Thoracic aorta (tissue), 2 donors: ENCODE measurements around the gene SLAMF8. TPM values are rescaled to one million over a fixed set of nuclear protein-coding genes. Genes with fewer than 3 reads are reported as not detected.

Experiments
- ATAC-seq: fragments of 150-250 bp; one replicate; pipeline ENCODE4 v1.8.0; 2017; ENCODE audit warnings: low read depth; ENCODE audit not compliant: insufficient number of reproducible peaks, low FRiP score
- DNase-seq: peaks from one replicate; pipeline ENCODE4 v3.0.0-alpha.2; 2020; ENCODE audit warnings: low spot score
- H3K27ac ChIP-seq, 2 donors: fragments of 200-600 bp; sonication (generic); 1 replicate in 1 of 2; 2 replicates in 1 of 2; pipeline ENCODE4 v1.5.1; 2016; ENCODE audit warnings: mild to moderate bottlenecking in 2 of 2, moderate library complexity in 2 of 2
- H3K27me3 ChIP-seq: fragments of 200-600 bp; sonication (generic); replicated peaks from 2 replicates; pipeline ENCODE4 v1.6.0; 2016; ENCODE audit warnings: mild to moderate bottlenecking; ENCODE audit not compliant: insufficient read depth
- H3K36me3 ChIP-seq: fragments of 200-600 bp; sonication (generic); one replicate; pipeline ENCODE4 v1.5.1; 2016
- H3K4me1 ChIP-seq, 2 donors: fragments of 200-600 bp; sonication (generic); 1 replicate in 1 of 2; 2 replicates in 1 of 2; pipeline versions ENCODE4 v1.5.1 to v1.6.0; 2016; ENCODE audit warnings: low read depth in 2 of 2, mild to moderate bottlenecking in 1 of 2; ENCODE audit not compliant: control insufficient read depth in 1 of 2
- H3K4me3 ChIP-seq: fragments of 200-600 bp; sonication (generic); 2 replicates; pipeline ENCODE4 v1.5.1; 2016; ENCODE audit warnings: mild to moderate bottlenecking
- H3K9me3 ChIP-seq: fragments of 200-600 bp; sonication (generic); 2 replicates; pipeline ENCODE4 v1.5.1; 2016
- CTCF ChIP-seq: fragments of 200-600 bp; sonication (generic); IDR thresholded peaks from one replicate; pipeline ENCODE4 v1.5.1; 2019; ENCODE audit warnings: antibody characterized with exemption
- total RNA-seq, 2 donors: library from RNA; depleted of rRNA; stranded (reverse); fragments of >200 nt; gene quantifications; one replicate each; pipeline versions ENCODE4 v1.1.0 to v1.2.3, GENCODE V29; 2016

Gene SLAMF8
- total RNA-seq, 2 donors from 2014 or later = 5.6 to 9.9 TPM

GRCh38 chr1:159817276-159818041 is 9.2 kb upstream of the SLAMF8 start:
- H3K4me1 ChIP-seq = no peaks in the 10 kb centered on the region
- H3K27me3 ChIP-seq = no peaks in the 10 kb centered on the region
- no peak overlapping the region for H3K4me3 ChIP-seq
- DNase-seq (no peak), ATAC-seq (no peak)
- no peak overlapping the region for H3K27ac ChIP-seq
- H3K9me3 ChIP-seq = no peaks in the 10 kb centered on the region
- H3K36me3 ChIP-seq = no peaks in the 10 kb centered on the region
- TF ChIP-seq CTCF = no peak

GRCh38 chr1:159821171-159821867 is 5.4 kb upstream of the SLAMF8 start:
- H3K4me3 ChIP-seq = no peak overlapping the region
- H3K4me1 ChIP-seq = no peaks in the 10 kb centered on the region
- H3K36me3 ChIP-seq = no peaks in the 10 kb centered on the region
- no peak overlapping the region for H3K27ac ChIP-seq
- no peak for DNase-seq
- H3K27me3 ChIP-seq = no peaks in the 10 kb centered on the region
- no peak for TF ChIP-seq CTCF
- no peak for ATAC-seq
- no peaks in the 10 kb centered on the region for H3K9me3 ChIP-seq

DNA sequence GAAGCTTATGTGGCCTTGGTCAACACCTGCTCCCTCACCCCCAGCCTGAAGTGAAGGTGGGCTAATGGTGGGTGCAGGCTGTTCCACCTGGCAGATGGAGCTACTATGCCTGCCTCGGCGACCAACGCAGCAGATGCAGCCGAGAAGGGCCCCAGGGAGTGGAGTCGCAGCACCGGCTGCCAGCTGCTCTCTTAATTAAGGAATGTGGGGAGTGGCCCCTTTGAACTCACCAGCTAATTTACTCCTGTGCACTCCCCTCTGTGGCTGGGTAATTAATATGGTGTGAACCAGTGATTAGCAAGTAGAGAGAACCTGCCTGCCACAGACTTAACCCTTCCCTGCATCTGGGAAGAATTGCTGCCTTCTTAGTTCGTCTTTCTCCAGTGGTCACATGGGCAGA is 3.3 kb upstream of the SLAMF8 start:
- no peak for TF ChIP-seq CTCF
- H3K4me1 ChIP-seq = no peaks in the 10 kb centered on the region
- H3K27me3 ChIP-seq = no peaks in the 10 kb centered on the region
- no peaks in the 10 kb centered on the region for H3K9me3 ChIP-seq
- no peak overlapping the region for H3K4me3 ChIP-seq
- H3K36me3 ChIP-seq = no peaks in the 10 kb centered on the region
- ATAC-seq (no peak), DNase-seq (no peak)
- H3K27ac ChIP-seq = no peak overlapping the region

DNA sequence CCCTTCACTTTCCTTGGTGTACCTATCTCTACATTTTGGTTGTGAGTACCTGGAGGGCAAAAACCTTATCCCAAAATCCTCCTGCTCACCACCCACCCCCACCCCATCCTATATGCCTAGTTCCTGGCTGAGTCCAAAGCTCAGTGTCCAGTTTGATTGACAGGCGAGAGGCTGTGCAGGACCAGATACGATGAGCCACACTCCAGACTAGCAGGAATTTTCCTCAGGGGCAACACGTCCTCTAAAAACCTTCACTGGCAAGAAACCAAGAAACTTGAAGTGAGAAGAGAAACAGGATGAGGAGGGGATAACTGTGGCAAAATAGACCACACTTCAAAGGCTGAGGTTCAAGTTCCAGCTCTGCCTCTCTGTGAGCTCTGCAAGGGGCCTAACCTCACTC is 1.1 kb upstream of the SLAMF8 start:
- H3K27ac ChIP-seq = no peak overlapping the region
- H3K36me3 ChIP-seq = no peaks in the 10 kb centered on the region
- ATAC-seq (no peak), DNase-seq (no peak)
- no peaks in the 10 kb centered on the region for H3K9me3 ChIP-seq
- no peak for TF ChIP-seq CTCF
- H3K27me3 ChIP-seq = no peaks in the 10 kb centered on the region
- H3K4me3 ChIP-seq = no peak overlapping the region
- peaks cover 3 to 10% of the 10 kb centered on the region in 2 donors for H3K4me1 ChIP-seq

GRCh38 chr1:159827102-159827490 is 423 bp downstream of the SLAMF8 start:
- no peaks in the 10 kb centered on the region for H3K27me3 ChIP-seq
- DNase-seq (no peak), ATAC-seq (no peak)
- H3K4me3 ChIP-seq = peak overlapping the region; percentile 51
- no peaks in the 10 kb centered on the region for H3K36me3 ChIP-seq
- peaks cover 3 to 10% of the 10 kb centered on the region in 2 donors for H3K4me1 ChIP-seq
- no peak overlapping the region for H3K27ac ChIP-seq
- no peaks in the 10 kb centered on the region for H3K9me3 ChIP-seq
- TF ChIP-seq CTCF = no peak
